ENCODE data around the gene RPRD1B. TPM values are rescaled to one million over a fixed set of nuclear protein-coding genes. Genes with fewer than 3 reads are reported as not detected.

RPRD1B gene
- polyA plus RNA-seq, 1 of the 3 experiments (the other 2 are of a cell fraction), result 11.8 TPM

- TF ChIP-seq EZH2phosphoT487 (IDR thresholded peaks at IDR 0.05; ENCODE audit: borderline replicate concordance, low read depth) (no peak), GABPA (IDR thresholded peaks at IDR 0.05; ENCODE audit: low read depth) (no peak), SMC3 (IDR thresholded peaks at IDR 0.05; ENCODE audit: low read depth, low read length) (no peak), RCOR1 (IDR thresholded peaks at IDR 0.05; ENCODE audit: low read length) (peak; percentile 85; the same call in 1 of the 2 replicates), RAD21 (IDR thresholded peaks at IDR 0.05; ENCODE audit: low read length) (no peak), TEAD4 (IDR thresholded peaks at IDR 0.05; ENCODE audit: borderline replicate concordance, insufficient read depth) (no peak)
- TF ChIP-seq, protein P1, sequence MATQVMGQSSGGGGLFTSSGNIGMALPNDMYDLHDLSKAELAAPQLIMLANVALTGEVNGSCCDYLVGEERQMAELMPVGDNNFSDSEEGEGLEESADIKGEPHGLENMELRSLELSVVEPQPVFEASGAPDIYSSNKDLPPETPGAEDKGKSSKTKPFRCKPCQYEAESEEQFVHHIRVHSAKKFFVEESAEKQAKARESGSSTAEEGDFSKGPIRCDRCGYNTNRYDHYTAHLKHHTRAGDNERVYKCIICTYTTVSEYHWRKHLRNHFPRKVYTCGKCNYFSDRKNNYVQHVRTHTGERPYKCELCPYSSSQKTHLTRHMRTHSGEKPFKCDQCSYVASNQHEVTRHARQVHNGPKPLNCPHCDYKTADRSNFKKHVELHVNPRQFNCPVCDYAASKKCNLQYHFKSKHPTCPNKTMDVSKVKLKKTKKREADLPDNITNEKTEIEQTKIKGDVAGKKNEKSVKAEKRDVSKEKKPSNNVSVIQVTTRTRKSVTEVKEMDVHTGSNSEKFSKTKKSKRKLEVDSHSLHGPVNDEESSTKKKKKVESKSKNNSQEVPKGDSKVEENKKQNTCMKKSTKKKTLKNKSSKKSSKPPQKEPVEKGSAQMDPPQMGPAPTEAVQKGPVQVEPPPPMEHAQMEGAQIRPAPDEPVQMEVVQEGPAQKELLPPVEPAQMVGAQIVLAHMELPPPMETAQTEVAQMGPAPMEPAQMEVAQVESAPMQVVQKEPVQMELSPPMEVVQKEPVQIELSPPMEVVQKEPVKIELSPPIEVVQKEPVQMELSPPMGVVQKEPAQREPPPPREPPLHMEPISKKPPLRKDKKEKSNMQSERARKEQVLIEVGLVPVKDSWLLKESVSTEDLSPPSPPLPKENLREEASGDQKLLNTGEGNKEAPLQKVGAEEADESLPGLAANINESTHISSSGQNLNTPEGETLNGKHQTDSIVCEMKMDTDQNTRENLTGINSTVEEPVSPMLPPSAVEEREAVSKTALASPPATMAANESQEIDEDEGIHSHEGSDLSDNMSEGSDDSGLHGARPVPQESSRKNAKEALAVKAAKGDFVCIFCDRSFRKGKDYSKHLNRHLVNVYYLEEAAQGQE (IDR thresholded peaks at IDR 0.05; ENCODE audit: low read depth, low read length), result no peak
Observed at GRCh38 chr20:37990571-37991151, 42.9 kb upstream of the RPRD1B start (continued).

- Histone ChIP-seq H3K27me3 (ENCODE audit: insufficient read depth) (no peaks in the 10 kb centered on the region), H3K4me2 (no peak overlapping the region), H3F3A (replicated peaks; ENCODE audit: insufficient read depth) (no peaks in the 10 kb centered on the region), H3K79me2 (ENCODE audit: insufficient read depth) (no peaks in the 10 kb centered on the region), H4K20me1 (ENCODE audit: insufficient read depth) (no peaks in the 10 kb centered on the region), H3K9me3 (no peaks in the 10 kb centered on the region), H3K9me2 (no peaks in the 10 kb centered on the region), H3K4me1 (ENCODE audit: control insufficient read depth in 1 of 2, insufficient read depth in 2 of 2, low read depth in 1 of 2, low read length in 1 of 2) (peaks cover 4 to 67% of the 10 kb centered on the region in 2 experiments; a peak in 3 of 4 replicates), H2AFZ (ENCODE audit: low read depth) (no peak overlapping the region), H3K4me3 (ENCODE audit: low read depth in 2 of 2, low read length in 1 of 2) (no peak overlapping the region), H3K9ac (no peak overlapping the region), H3K27ac (ENCODE audit: low read depth in 2 of 2, low read length in 1 of 2) (peak overlapping the region in 1 of 2 experiments; percentile 91; a peak in 2 of 4 replicates), H3K36me3 (replicated peaks in 1 of 2; ENCODE audit: control insufficient read depth in 1 of 2, insufficient read depth in 2 of 2, low read length in 1 of 2) (peaks cover 21 to 38% of the 10 kb centered on the region in 2 experiments)
- TF ChIP-seq CHD2 (IDR thresholded peaks at IDR 0.05; ENCODE audit: low read length, partially characterized antibody), result no peak
- no peak for TF ChIP-seq TEAD4 (IDR thresholded peaks at IDR 0.05; ENCODE audit: borderline replicate concordance, insufficient read depth)
- TF ChIP-seq JUND (IDR thresholded peaks at IDR 0.05), result no peak
- TF ChIP-seq, protein P2, sequence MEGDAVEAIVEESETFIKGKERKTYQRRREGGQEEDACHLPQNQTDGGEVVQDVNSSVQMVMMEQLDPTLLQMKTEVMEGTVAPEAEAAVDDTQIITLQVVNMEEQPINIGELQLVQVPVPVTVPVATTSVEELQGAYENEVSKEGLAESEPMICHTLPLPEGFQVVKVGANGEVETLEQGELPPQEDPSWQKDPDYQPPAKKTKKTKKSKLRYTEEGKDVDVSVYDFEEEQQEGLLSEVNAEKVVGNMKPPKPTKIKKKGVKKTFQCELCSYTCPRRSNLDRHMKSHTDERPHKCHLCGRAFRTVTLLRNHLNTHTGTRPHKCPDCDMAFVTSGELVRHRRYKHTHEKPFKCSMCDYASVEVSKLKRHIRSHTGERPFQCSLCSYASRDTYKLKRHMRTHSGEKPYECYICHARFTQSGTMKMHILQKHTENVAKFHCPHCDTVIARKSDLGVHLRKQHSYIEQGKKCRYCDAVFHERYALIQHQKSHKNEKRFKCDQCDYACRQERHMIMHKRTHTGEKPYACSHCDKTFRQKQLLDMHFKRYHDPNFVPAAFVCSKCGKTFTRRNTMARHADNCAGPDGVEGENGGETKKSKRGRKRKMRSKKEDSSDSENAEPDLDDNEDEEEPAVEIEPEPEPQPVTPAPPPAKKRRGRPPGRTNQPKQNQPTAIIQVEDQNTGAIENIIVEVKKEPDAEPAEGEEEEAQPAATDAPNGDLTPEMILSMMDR (IDR thresholded peaks at IDR 0.05), result no peak
- 0 out of 2 replicates have a peak, but pooled peaks have one; percentile 7 for TF ChIP-seq FOXJ3 (CRISPR knock-in tag; IDR thresholded peaks at IDR 0.05)
- no peak for TF ChIP-seq RXRA (IDR thresholded peaks at IDR 0.05; ENCODE audit: borderline replicate concordance, low read depth)
- 81% methylated on average over 4 of the region's 4 CpGs for WGBS (ENCODE audit: low lambda C conversion rate)
- DNase-seq, result no peak
- ChIA-PET CTCF (interaction anchor here (0.5 to 5.6 kb wide), 20 partner anchors 11 to 426 kb away, joined by 3 to 65 read pairs (median 4); partner anchors contain the start of genes RPRD1B, TTI1 and VSTM2L), POLR2A (interaction anchor here (0.5 to 1.5 kb wide), 5 partner anchors 19 to 111 kb away, joined by 3 to 4 read pairs (median 3); partner anchors contain the start of genes RPRD1B and TTI1)
Observed at GRCh38 chr20:37991157-37991866, 42.2 kb upstream of the RPRD1B start.
